Measurements from ENCODE around the gene CFAP210.

CFAP210 gene

GRCh38 chr2:169694113-169694893 is at the start of gene CFAP210, which contains the start of gene PHOSPHO2:
Gene CFAP210 (minus strand): TSS chr2:169694405. CDS start chr2:169694327, 78 bp downstream.
Gene PHOSPHO2 (plus strand): TSS chr2:169694469. CDS start chr2:169700972, 6,503 bp downstream.
- DNase-seq: peak; percentile 98 to 99

GRCh38 chr2:169743549-169743948 is 49.3 kb upstream of the CFAP210 start:
- DNase-seq: no peak

GRCh38 chr2:169739351-169739750 is 45.1 kb upstream of the CFAP210 start:
- DNase-seq: no peak

GRCh38 chr2:169738566-169739229 is 44.5 kb upstream of the CFAP210 start:
- DNase-seq: no peak

GRCh38 chr2:169736902-169737301 is 42.7 kb upstream of the CFAP210 start:
- DNase-seq: no peak

- no peak for DNase-seq
Observed at GRCh38 chr2:169735623-169736022, 41.4 kb upstream of the CFAP210 start.

GRCh38 chr2:169734169-169734847 is 40.1 kb upstream of the CFAP210 start:
- DNase-seq: no peak

GRCh38 chr2:169732583-169733358 is 38.6 kb upstream of the CFAP210 start:
- no peak for DNase-seq

GRCh38 chr2:169732075-169732474 is 37.9 kb upstream of the CFAP210 start:
- no peak for DNase-seq

GRCh38 chr2:169729274-169729605 is 35.0 kb upstream of the CFAP210 start:
- DNase-seq: no peak

GRCh38 chr2:169727065-169727464 is 32.9 kb upstream of the CFAP210 start:
- DNase-seq: no peak

- no peak for DNase-seq
Observed at GRCh38 chr2:169721016-169721415, 26.8 kb upstream of the CFAP210 start.

GRCh38 chr2:169718930-169719504 is 24.8 kb upstream of the CFAP210 start:
- no peak for DNase-seq

- no peak for DNase-seq
Observed at GRCh38 chr2:169717691-169718063, 23.5 kb upstream of the CFAP210 start.

GRCh38 chr2:169716938-169717690 is 22.9 kb upstream of the CFAP210 start:
- DNase-seq: no peak

GRCh38 chr2:169716238-169716886 is 22.2 kb upstream of the CFAP210 start:
- no peak for DNase-seq

- DNase-seq: no peak
Observed at GRCh38 chr2:169715379-169716237, 21.4 kb upstream of the CFAP210 start.

- DNase-seq: no peak
Observed at GRCh38 chr2:169714699-169715098, 20.5 kb upstream of the CFAP210 start.

- no peak for DNase-seq
Observed at GRCh38 chr2:169713331-169713730, 19.1 kb upstream of the CFAP210 start.

- no peak for DNase-seq
Observed at GRCh38 chr2:169712791-169713227, 18.6 kb upstream of the CFAP210 start.
